Measurements from ENCODE around the gene ALDH3A1. TPM values are rescaled to one million over a fixed set of nuclear protein-coding genes. Genes with fewer than 3 reads are reported as not detected.
A peak's percentile ranks its signal among the peaks of the same experiment; 100 is the strongest.

ALDH3A1 gene
- total and polyA plus RNA-seq, 2 experiments from 2014 or later, result 0.17 to 0.21 TPM

DNA sequence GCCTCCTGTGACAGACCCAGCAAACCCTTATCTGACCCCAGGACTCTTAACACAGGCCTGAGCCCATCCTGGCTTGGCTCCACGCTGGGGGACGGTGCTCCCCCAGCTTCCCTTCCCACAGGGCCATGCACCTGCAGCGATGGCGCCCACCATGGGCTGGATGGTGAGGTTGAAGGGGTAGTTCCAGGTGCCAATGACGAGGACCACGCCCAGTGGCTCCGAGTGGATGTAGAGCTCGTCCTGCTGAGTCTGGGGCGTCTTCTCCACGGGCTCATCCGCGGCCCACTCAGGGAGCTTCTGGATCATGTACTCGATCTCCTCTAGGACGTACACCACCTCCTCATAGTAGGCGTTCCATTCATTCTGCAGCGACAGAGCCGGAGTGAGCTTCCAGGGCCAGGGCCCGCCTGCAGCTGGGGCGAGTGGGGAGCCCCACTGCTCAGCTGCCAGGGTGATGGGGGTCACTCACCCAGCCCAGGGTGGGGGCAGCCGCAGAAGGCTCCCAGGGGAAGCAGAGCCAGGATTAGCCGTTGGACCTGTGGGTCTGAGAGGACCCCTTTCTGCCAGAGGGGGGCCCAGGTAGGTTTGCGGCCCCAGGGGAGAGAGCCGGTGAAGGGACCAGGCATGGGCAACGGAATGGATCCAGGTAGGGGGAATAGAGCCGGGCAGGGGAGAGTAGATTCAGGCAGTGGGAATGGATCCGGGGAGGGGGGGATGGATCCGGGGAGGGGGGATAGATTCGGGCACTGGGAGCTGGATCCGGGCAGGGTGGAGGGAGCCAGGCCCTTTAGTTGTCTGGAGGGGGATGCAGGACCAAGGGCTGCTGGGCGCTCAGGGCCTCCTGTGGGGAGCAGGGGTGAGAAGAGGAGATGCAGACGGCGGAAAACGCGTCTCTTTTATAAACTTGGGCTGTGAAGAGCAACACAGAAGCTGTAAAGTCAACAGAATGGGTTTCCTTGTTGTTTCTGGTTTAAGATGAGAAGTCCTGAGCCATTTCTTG is 4.7 kb downstream of the ALDH3A1 start:
- H3K36me3 Mint-ChIP-seq (ENCODE audit: low read depth), result no peaks in the 10 kb centered on the region
- no peaks in the 10 kb centered on the region for H3K9me3 Mint-ChIP-seq
- Histone ChIP-seq H3K4me2 (no peak overlapping the region), H4K20me1 (replicated peaks; ENCODE audit: insufficient read depth) (no peaks in the 10 kb centered on the region), H3K27ac (ENCODE audit: low read depth) (no peak overlapping the region), H3K4me1 (ENCODE audit: insufficient read depth) (peaks cover 6% of the 10 kb centered on the region; the same call in 1 of the 2 replicates), H3K79me2 (replicated peaks; ENCODE audit: insufficient read depth) (no peaks in the 10 kb centered on the region), H3K9me2 (ENCODE audit: insufficient read depth) (no peaks in the 10 kb centered on the region), H2AFZ (no peak overlapping the region), H3K27me3 (ENCODE audit: insufficient read depth) (peaks cover 5% of the 10 kb centered on the region; the same call in 1 of the 2 replicates), H3K4me3 (no peak overlapping the region), H3K36me3 (ENCODE audit: insufficient read depth) (no peaks in the 10 kb centered on the region), H3F3A (replicated peaks; ENCODE audit: low read depth) (0 out of 2 replicates have a peak, but pooled peaks cover 3% of the 10 kb centered on the region)
- H3K4me1 Mint-ChIP-seq, result peaks cover 12% of the 10 kb centered on the region
- peaks cover 15% of the 10 kb centered on the region for H3K27me3 Mint-ChIP-seq (ENCODE audit: insufficient read depth, low read depth, poor library complexity)
- no peak for TF ChIP-seq CREB1 (CRISPR knock-in tag; IDR thresholded peaks at IDR 0.05; ENCODE audit: low read depth)
- no peak for TF ChIP-seq ZNF114 (CRISPR knock-in tag; IDR thresholded peaks at IDR 0.05)
- TF ChIP-seq ZNF331 (CRISPR knock-in tag; IDR thresholded peaks at IDR 0.05; ENCODE audit: low read depth), result no peak
- TF ChIP-seq, protein P1, sequence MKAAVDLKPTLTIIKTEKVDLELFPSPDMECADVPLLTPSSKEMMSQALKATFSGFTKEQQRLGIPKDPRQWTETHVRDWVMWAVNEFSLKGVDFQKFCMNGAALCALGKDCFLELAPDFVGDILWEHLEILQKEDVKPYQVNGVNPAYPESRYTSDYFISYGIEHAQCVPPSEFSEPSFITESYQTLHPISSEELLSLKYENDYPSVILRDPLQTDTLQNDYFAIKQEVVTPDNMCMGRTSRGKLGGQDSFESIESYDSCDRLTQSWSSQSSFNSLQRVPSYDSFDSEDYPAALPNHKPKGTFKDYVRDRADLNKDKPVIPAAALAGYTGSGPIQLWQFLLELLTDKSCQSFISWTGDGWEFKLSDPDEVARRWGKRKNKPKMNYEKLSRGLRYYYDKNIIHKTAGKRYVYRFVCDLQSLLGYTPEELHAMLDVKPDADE (IDR thresholded peaks at IDR 0.05), result no peak
- TF ChIP-seq EZH2 (IDR thresholded peaks at IDR 0.05; ENCODE audit: low read depth, unreplicated experiment), result no peak
- TF ChIP-seq NANOG (IDR thresholded peaks at IDR 0.05; ENCODE audit: borderline replicate concordance), result no peak
- TF ChIP-seq, protein P2, sequence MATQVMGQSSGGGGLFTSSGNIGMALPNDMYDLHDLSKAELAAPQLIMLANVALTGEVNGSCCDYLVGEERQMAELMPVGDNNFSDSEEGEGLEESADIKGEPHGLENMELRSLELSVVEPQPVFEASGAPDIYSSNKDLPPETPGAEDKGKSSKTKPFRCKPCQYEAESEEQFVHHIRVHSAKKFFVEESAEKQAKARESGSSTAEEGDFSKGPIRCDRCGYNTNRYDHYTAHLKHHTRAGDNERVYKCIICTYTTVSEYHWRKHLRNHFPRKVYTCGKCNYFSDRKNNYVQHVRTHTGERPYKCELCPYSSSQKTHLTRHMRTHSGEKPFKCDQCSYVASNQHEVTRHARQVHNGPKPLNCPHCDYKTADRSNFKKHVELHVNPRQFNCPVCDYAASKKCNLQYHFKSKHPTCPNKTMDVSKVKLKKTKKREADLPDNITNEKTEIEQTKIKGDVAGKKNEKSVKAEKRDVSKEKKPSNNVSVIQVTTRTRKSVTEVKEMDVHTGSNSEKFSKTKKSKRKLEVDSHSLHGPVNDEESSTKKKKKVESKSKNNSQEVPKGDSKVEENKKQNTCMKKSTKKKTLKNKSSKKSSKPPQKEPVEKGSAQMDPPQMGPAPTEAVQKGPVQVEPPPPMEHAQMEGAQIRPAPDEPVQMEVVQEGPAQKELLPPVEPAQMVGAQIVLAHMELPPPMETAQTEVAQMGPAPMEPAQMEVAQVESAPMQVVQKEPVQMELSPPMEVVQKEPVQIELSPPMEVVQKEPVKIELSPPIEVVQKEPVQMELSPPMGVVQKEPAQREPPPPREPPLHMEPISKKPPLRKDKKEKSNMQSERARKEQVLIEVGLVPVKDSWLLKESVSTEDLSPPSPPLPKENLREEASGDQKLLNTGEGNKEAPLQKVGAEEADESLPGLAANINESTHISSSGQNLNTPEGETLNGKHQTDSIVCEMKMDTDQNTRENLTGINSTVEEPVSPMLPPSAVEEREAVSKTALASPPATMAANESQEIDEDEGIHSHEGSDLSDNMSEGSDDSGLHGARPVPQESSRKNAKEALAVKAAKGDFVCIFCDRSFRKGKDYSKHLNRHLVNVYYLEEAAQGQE (IDR thresholded peaks at IDR 0.05; ENCODE audit: unreplicated experiment), result no peak
- TF ChIP-seq POLR2AphosphoS5 (IDR thresholded peaks at IDR 0.05; ENCODE audit: low read depth), result no peak
- TF ChIP-seq EZH2phosphoT487 (IDR thresholded peaks at IDR 0.05; ENCODE audit: unreplicated experiment), result no peak
- no peak for TF ChIP-seq STAT1 (IDR thresholded peaks at IDR 0.05; ENCODE audit: unreplicated experiment)
- TF ChIP-seq JUNB (IDR thresholded peaks at IDR 0.05; ENCODE audit: unreplicated experiment), result no peak
- TF ChIP-seq, protein P3, sequence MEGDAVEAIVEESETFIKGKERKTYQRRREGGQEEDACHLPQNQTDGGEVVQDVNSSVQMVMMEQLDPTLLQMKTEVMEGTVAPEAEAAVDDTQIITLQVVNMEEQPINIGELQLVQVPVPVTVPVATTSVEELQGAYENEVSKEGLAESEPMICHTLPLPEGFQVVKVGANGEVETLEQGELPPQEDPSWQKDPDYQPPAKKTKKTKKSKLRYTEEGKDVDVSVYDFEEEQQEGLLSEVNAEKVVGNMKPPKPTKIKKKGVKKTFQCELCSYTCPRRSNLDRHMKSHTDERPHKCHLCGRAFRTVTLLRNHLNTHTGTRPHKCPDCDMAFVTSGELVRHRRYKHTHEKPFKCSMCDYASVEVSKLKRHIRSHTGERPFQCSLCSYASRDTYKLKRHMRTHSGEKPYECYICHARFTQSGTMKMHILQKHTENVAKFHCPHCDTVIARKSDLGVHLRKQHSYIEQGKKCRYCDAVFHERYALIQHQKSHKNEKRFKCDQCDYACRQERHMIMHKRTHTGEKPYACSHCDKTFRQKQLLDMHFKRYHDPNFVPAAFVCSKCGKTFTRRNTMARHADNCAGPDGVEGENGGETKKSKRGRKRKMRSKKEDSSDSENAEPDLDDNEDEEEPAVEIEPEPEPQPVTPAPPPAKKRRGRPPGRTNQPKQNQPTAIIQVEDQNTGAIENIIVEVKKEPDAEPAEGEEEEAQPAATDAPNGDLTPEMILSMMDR (conservative IDR thresholded peaks at IDR 0.05; ENCODE audit: low read depth in 2 of 2), result no peak
- DNase-seq (ENCODE audit: low spot score) (no peak), ATAC-seq (no peak)
- H3K27ac Mint-ChIP-seq, result no peak overlapping the region
- peak overlapping the region; percentile 36; the same call in 2 of the 3 replicates for H3K4me3 Mint-ChIP-seq
